PFSK-1 (cell line): Measurements from ENCODE around the gene SEC61A1.

ENCODE experiments used
- FOXP2 ChIP-seq: optimal IDR thresholded peaks from 2 replicates; pipeline ENCODE3; 2011; ENCODE audit warnings: borderline replicate concordance, control low read depth, inconsistent platforms; ENCODE audit not compliant: insufficient read depth; ENCODE audit errors: extremely low read length, extremely low read depth
- POLR2AphosphoS5 ChIP-seq: IDR thresholded peaks from 2 replicates; pipeline ENCODE4 v1.6.1; 2012; ENCODE audit warnings: low read depth, mild to moderate bottlenecking, control low read depth, low read length, moderate library complexity
- SIN3A ChIP-seq: IDR thresholded peaks from 2 replicates; pipeline ENCODE4 v1.6.1; 2012; ENCODE audit warnings: mild to moderate bottlenecking, low read length, moderate library complexity, borderline replicate concordance; ENCODE audit not compliant: insufficient read depth
- TAF1 ChIP-seq: IDR thresholded peaks from 2 replicates; pipeline ENCODE4 v1.6.1; 2012; ENCODE audit warnings: low read length, control low read depth, borderline replicate concordance; ENCODE audit not compliant: insufficient read depth
- TF ChIP-seq, protein P1 (sequence below), 2 experiments: IDR thresholded peaks; 2 replicates each; pipeline versions ENCODE4 v1.6.1 to v1.8.0; 2011 to 2012; ENCODE audit warnings: low read depth in 2 of 2, low read length in 2 of 2, control low read depth in 1 of 2, inconsistent platforms in 1 of 2, mild to moderate bottlenecking in 1 of 2, moderate library complexity in 1 of 2; ENCODE audit not compliant: insufficient read depth in 1 of 2

Gene SEC61A1

GRCh38 chr3:128021768-128022372, 30.4 kb upstream of the SEC61A1 start:
- TF ChIP-seq FOXP2 (no peak), SIN3A (no peak), POLR2AphosphoS5 (no peak), TAF1 (no peak)
- TF ChIP-seq, protein P1, sequence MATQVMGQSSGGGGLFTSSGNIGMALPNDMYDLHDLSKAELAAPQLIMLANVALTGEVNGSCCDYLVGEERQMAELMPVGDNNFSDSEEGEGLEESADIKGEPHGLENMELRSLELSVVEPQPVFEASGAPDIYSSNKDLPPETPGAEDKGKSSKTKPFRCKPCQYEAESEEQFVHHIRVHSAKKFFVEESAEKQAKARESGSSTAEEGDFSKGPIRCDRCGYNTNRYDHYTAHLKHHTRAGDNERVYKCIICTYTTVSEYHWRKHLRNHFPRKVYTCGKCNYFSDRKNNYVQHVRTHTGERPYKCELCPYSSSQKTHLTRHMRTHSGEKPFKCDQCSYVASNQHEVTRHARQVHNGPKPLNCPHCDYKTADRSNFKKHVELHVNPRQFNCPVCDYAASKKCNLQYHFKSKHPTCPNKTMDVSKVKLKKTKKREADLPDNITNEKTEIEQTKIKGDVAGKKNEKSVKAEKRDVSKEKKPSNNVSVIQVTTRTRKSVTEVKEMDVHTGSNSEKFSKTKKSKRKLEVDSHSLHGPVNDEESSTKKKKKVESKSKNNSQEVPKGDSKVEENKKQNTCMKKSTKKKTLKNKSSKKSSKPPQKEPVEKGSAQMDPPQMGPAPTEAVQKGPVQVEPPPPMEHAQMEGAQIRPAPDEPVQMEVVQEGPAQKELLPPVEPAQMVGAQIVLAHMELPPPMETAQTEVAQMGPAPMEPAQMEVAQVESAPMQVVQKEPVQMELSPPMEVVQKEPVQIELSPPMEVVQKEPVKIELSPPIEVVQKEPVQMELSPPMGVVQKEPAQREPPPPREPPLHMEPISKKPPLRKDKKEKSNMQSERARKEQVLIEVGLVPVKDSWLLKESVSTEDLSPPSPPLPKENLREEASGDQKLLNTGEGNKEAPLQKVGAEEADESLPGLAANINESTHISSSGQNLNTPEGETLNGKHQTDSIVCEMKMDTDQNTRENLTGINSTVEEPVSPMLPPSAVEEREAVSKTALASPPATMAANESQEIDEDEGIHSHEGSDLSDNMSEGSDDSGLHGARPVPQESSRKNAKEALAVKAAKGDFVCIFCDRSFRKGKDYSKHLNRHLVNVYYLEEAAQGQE (IDR thresholded peaks at IDR 0.05; ENCODE audit: insufficient read depth in 1 of 2, low read depth in 2 of 2, low read length in 2 of 2): no peak

GRCh38 chr3:128033102-128033501, 19.1 kb upstream of the SEC61A1 start:
- no peak for TF ChIP-seq SIN3A
- TF ChIP-seq POLR2AphosphoS5: no peak
- TF ChIP-seq, protein P1 (IDR thresholded peaks at IDR 0.05; ENCODE audit: insufficient read depth in 1 of 2, low read depth in 2 of 2, low read length in 2 of 2): no peak
- TF ChIP-seq TAF1: no peak
- no peak for TF ChIP-seq FOXP2

GRCh38 chr3:128036119-128036518, 16.1 kb upstream of the SEC61A1 start:
- TF ChIP-seq SIN3A (no peak), TAF1 (no peak), POLR2AphosphoS5 (no peak), FOXP2 (no peak)
- TF ChIP-seq, protein P1 (IDR thresholded peaks at IDR 0.05; ENCODE audit: insufficient read depth in 1 of 2, low read depth in 2 of 2, low read length in 2 of 2): no peak

GRCh38 chr3:128040041-128040440, 12.2 kb upstream of the SEC61A1 start:
- TF ChIP-seq POLR2AphosphoS5 (no peak), TAF1 (no peak), FOXP2 (no peak), SIN3A (no peak)
- TF ChIP-seq, protein P1 (IDR thresholded peaks at IDR 0.05; ENCODE audit: insufficient read depth in 1 of 2, low read depth in 2 of 2, low read length in 2 of 2): no peak

DNA sequence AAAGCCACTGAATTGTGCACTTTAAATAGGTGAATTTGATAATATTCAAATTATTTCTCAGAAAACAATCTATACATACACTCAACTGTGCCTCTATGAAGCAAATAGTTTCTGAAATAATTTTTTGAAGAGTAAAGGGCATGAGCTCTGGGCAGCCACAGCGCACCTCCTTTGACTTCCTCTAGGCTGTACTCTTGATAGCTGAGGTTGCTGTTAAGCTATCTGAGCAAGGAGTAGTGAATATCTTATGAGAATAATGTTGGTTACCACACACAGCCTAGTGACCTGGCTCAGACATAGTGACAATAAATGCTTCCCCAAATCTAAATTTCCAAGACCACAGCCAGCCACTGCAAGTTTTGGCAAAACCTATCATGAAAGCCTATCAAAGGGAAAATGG, 11.6 kb upstream of the SEC61A1 start:
- no peak for TF ChIP-seq FOXP2
- no peak for TF ChIP-seq TAF1
- TF ChIP-seq POLR2AphosphoS5: no peak
- TF ChIP-seq, protein P1 (IDR thresholded peaks at IDR 0.05; ENCODE audit: insufficient read depth in 1 of 2, low read depth in 2 of 2, low read length in 2 of 2): no peak
